ENCODE results near the gene IKBIP.
"Not testable (repeated sequence)": the region's sequence is repeated elsewhere in the genome, so short reads cannot be mapped to it uniquely, and the experiment has no call there.

Gene IKBIP

DNA sequence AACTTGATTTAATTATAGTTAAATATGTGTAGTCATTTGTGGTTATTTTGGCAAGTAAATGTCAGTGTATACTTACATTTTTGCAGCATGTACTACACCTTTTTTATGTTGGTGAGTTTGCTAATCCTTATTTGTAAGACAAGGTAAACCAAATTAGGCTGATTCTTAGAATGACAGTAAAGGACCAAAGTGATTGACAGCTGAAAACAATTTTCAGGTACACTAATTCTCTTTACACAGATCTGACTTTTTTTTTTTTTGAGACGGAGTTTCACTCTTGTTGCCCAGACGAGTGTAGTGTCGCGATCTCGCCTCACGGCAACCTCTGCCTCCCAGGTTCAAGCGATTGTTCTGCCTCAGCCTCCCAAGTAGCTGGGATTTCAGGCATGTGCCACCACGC is 42.7 kb downstream of the IKBIP start:
- Histone ChIP-seq H3K4me3 (ENCODE audit: low read depth, low read length) (no peak overlapping the region), H3K36me3 (peaks cover 69% of the 10 kb centered on the region), H3K27me3 (ENCODE audit: insufficient read depth, low read depth, severe bottlenecking) (no peaks in the 10 kb centered on the region), H3K9me3 (ENCODE audit: severe bottlenecking) (no peaks in the 10 kb centered on the region), H3K27ac (no peak overlapping the region)
- DNase-seq = no peak
- TF ChIP-seq, protein P1, sequence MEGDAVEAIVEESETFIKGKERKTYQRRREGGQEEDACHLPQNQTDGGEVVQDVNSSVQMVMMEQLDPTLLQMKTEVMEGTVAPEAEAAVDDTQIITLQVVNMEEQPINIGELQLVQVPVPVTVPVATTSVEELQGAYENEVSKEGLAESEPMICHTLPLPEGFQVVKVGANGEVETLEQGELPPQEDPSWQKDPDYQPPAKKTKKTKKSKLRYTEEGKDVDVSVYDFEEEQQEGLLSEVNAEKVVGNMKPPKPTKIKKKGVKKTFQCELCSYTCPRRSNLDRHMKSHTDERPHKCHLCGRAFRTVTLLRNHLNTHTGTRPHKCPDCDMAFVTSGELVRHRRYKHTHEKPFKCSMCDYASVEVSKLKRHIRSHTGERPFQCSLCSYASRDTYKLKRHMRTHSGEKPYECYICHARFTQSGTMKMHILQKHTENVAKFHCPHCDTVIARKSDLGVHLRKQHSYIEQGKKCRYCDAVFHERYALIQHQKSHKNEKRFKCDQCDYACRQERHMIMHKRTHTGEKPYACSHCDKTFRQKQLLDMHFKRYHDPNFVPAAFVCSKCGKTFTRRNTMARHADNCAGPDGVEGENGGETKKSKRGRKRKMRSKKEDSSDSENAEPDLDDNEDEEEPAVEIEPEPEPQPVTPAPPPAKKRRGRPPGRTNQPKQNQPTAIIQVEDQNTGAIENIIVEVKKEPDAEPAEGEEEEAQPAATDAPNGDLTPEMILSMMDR (IDR thresholded peaks at IDR 0.05; ENCODE audit: low read depth, low read length) = no peak

GRCh38 chr12:98597313-98597712 is 47.3 kb downstream of the IKBIP start:
- H3K27me3 ChIP-seq (ENCODE audit: insufficient read depth, low read depth, severe bottlenecking); H3K9me3 ChIP-seq (ENCODE audit: severe bottlenecking); DNase-seq; H3K27ac ChIP-seq; H3K4me3 ChIP-seq (ENCODE audit: low read depth, low read length): not testable (repeated sequence)
- peaks cover 75% of the 10 kb centered on the region for H3K36me3 ChIP-seq

- DNase-seq = no peak
- peak overlapping the region; percentile 84 for H3K4me3 ChIP-seq (ENCODE audit: low read depth, low read length)
- no peak overlapping the region for H3K27ac ChIP-seq
- H3K36me3 ChIP-seq = peaks cover 56% of the 10 kb centered on the region
- H3K9me3 ChIP-seq (ENCODE audit: severe bottlenecking) = no peaks in the 10 kb centered on the region
- H3K27me3 ChIP-seq (ENCODE audit: insufficient read depth, low read depth, severe bottlenecking) = no peaks in the 10 kb centered on the region
- TF ChIP-seq, protein P1 (IDR thresholded peaks at IDR 0.05; ENCODE audit: low read depth, low read length) = no peak
Observed at GRCh38 chr12:98595243-98595988, 49.2 kb downstream of the IKBIP start.

DNA sequence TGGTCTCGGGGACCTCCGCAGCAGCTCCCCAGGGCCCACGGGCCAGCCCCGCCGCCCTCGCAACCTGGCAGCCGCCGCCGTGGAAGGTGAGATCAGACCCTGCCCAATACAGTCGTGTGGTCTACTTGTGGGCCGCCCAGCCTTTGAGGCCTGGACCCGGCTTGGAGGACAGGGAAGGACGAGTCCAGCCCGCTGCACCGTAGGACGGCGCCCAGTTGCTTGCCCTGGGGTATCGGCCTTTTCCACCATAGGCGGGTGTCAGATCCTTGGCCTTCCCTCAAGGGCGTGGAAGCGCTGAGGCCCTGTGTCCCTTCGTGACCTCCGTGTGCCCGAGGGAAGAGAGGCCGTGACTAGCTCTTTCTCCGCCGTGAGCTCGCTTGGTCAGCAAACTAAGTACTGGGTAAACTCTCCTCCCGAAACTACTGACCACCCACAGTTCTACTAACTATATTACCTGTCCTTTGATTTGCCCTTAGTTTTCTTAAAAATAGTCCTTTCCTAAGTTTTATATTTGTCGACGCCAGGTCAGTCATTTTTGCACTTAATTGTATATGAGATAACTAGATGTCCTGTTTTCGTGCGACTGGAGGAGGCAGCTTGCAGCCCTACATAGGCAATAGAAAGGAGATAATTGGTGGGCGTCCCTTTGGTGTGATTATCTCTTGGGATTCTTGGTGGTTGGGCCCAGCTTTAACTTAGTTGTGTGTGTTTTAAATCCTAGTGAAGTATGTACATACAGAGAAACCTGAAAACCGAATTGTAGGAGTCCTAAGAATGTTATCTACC is 50.3 kb downstream of the IKBIP start:
- peak overlapping the region; percentile 84 for H3K4me3 ChIP-seq (ENCODE audit: low read depth, low read length)
- no peaks in the 10 kb centered on the region for H3K27me3 ChIP-seq (ENCODE audit: insufficient read depth, low read depth, severe bottlenecking)
- H3K27ac ChIP-seq = peak overlapping the region; percentile 90
- DNase-seq = peak; percentile 32
- H3K36me3 ChIP-seq = peaks cover 45% of the 10 kb centered on the region
- TF ChIP-seq, protein P1 (IDR thresholded peaks at IDR 0.05; ENCODE audit: low read depth, low read length) = no peak
- no peaks in the 10 kb centered on the region for H3K9me3 ChIP-seq (ENCODE audit: severe bottlenecking)

DNA sequence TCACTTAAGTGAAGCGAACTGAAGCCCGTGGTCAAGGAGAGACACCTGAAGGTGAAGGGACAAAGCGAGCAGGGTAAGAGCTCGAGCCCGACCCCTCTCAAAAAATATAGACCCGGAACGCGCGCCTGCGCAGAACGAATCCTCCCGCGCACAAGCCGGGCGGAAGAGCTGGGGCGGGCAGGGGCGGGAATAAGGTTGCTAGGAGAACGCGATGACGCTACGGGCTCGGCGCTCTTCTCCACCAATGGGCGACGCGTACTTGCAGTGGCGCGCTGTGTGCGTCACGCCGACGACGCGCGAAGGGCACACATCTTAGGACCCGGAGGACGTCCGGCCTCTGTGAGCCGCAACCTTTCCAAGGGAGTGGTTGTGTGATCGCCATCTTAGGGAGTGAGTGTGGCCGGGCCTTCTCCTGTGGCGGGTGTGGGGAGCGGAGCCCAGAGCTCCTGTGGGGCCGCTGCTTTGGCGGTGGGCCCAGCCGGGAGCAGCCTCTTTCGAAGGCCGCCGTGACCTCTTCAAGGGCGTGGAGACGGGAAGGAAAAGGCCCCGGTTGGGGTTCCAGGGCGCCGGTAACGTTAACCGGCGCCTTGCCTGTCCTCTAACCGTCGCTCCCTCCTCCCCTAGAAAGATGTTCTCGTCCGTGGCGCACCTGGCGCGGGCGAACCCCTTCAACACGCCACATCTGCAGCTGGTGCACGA is 51.1 kb downstream of the IKBIP start, which contains the start of gene SLC25A3:
Gene SLC25A3 (plus strand): TSS at position 336 of the 699 bp plus-strand sequence. CDS start 293 bp downstream, at position 629.
- peak within 1 kb of the TSS; percentile 90 for H3K27ac ChIP-seq
- no peaks in the 10 kb centered on the region for H3K9me3 ChIP-seq (ENCODE audit: severe bottlenecking)
- peak within 1 kb of the TSS; percentile 84 for H3K4me3 ChIP-seq (ENCODE audit: low read depth, low read length)
- DNase-seq = peak; percentile 96
- peaks cover 39% of the 10 kb centered on the region for H3K36me3 ChIP-seq
- TF ChIP-seq, protein P1 (IDR thresholded peaks at IDR 0.05; ENCODE audit: low read depth, low read length) = no peak
- no peaks in the 10 kb centered on the region for H3K27me3 ChIP-seq (ENCODE audit: insufficient read depth, low read depth, severe bottlenecking)
